ENCODE results near the gene ELP1.
"Not testable (repeated sequence)": the region's sequence is repeated elsewhere in the genome, so short reads cannot be mapped to it uniquely, and the experiment has no call there.

ELP1 gene

DNA sequence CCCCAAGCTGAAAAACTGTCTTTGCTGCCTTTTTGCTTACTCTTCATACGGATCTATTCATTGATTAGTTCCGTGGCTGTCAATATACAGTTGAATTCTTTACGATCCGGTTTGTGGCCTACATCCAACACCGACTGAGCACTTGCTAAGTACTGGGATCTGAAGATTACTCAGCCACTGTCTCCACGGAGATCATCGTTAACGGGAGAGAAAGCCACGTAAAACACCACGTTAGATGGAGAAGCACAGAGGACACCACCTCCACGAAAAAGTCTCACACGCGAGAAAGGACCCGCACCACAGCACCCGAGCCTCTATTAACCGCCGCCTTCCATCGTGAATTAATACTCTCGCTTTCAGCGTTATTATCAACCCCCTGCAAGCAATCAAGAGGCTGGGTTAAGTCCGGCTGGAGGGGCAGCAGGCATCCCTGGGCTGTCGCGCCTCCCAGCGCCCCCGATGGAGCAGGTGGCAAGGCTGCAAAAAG, 650 bp downstream of the ELP1 start:
- DNase-seq (ENCODE audit: low read depth in 2 of 2): no peak

DNA sequence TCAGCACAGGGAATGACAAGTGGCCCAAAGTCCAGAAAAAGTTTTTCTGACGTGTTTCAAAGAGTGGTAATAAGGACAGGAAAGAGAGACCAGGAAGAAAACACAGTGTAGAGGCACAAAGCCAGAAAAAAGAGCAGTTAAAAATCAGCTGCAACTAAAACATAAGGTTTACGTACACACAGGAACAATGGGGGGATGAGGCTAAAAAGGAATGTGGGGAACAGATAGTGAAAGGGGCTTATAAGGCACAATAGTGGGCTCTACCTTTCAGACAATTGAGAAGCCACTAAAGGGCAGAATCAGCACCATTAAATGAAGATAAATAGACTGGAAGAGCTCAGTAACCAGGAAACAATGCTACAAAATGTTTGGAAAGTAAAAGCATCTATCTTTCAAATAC, 5.5 kb downstream of the ELP1 start:
- no peak for DNase-seq (ENCODE audit: low read depth in 2 of 2)

DNA sequence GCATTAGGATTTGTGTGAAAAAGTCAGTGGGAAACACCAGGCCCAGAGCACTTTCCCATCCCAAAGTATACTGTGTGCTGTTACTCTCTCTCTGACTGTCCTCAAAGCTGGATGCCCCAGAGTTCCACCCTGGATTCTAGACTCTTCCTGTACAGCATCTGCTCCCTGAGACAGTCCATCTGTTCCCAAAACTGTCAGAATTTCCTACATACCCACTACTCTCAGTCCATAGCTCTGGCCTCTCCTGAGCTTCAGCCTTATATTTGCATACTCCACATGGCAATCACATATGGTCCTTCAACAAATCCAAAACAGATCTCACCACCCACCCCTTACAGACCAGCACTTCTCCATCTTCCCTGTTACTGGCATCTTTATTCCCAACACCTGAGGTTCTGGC, 9.5 kb downstream of the ELP1 start:
- no peak for DNase-seq (ENCODE audit: low read depth in 2 of 2)

DNA sequence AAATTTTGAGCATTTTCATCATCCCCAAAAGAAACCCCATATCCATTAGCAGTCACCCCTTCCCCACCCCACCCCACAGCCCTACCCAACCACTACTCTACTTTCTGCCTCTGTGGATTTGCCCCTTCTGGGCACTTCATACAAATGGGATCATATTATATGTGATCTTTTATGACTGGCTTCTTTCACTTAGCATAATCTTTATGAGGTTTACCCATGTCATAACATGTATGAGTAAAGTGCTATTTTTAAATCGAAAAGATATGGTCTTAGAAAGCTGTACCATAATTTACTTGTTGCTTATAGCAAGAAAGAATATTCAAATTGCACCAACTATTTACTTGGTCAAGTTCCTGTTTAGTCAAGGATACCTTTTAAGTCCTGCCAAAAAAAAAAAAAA, 12.7 kb downstream of the ELP1 start:
- DNase-seq (ENCODE audit: low read depth in 2 of 2): no peak

DNA sequence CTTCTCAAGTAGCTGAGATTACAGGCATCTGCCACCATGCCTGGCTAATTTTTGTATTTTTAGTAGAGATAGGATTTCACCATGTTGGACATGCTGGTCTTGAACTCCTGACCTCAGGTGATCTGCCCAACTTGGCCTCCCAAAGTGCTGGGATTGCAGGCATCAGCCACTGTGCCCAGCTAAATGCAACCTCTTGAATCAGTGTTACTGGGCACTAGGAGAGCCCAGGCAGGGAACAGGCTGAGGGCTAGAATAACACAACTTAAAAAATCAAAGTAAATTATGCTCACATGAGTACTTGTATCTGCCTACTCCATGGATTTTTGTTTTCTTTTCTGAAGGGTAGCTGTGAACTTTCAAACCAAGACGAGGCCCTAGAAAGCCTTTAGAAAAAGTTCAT, 13.5 kb downstream of the ELP1 start:
- DNase-seq (ENCODE audit: low read depth in 2 of 2): not testable (repeated sequence)

DNA sequence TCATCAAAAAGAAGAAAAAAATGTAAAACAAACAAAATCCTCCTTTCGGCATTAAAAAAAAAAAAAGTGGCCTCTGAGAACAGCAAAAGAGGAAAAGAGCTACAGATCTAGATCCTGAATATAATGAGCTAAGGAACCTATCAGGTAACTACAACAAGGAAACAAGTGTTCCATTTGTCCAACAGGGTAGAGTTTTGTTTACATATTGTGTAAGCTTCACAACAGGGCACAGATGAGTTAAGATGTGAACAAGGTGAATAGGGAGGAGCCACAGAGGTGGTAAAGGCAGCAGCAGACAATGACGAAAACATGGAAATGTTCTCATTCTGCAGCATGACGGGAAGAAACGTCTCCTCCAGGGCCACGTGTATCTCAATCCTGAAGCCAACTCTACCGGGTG, 14.4 kb downstream of the ELP1 start:
- no peak for DNase-seq (ENCODE audit: low read depth in 2 of 2)

DNA sequence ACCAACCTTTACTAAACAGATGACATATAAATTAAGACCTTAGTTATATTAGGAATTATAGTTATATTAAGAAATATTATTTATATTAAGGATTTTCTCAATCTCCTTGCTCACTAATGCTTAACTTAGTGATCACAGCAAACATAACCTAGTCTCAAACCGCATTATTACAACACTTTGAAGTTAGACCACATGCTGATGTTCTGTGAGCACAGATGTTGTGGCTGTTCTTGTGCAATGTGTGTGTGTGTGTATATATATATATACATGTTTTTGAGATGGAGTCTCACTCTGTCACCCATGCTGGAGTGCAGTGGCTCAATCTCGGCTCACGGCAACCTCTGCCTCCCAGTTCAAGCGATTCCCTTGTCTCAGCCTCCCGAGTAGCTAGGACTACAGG, 20.5 kb downstream of the ELP1 start:
- no peak for DNase-seq (ENCODE audit: low read depth in 2 of 2)

DNA sequence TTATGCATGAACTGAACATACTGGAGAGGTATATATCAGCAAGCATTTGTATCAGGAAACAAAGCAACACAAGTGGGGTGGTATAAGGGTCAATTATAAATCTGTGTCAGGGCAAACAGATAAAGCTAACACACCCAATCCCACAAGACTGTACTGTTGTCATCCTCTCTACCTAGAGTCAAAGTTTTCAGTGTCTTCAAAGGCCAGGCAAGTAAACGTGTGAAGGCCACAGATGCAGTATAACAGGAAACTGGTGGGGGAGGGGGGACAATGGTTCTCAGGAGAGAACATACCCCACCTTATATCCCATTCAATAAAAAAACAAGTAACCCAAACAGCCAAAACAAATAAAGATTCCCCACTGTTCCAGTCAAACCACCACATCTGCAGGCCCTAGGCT, 22.1 kb downstream of the ELP1 start:
- no peak for DNase-seq (ENCODE audit: low read depth in 2 of 2)

DNA sequence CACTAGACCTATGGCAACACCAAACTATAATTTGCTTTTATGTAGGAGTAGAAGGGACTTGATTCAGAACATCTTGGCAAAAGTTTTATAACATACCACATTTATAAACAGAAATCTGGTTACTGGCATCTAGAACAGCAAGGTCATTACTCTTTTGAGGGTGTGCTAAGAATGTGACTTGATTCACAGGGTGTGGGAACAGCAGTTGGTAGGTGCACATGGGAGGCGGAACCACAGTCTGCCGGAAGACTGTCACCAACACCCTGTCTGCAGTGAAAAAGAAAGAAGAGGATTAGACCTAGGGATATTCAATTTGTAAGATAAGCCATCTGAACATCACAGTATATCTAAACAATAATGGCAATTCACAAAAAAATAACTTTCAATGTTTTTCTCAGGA, 23.0 kb downstream of the ELP1 start:
- DNase-seq (ENCODE audit: low read depth in 2 of 2): no peak

DNA sequence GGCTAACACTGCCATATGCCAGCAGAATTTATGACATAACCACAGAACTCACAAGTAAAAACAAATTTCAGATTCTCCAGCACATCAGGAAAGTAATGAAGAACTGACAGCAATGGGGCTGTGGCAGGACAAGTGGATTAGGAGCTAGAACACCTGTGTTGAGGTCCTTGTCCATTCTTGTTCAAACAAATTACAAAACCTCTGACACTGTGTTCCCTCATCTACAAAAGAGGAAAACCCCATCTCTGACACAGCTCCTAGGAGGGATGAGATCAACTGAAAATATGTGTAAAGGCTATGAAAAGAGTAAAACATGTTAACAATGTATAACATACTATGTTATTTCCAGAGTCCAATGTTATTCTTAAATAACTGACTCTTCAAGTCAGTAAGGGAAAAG, 23.5 kb downstream of the ELP1 start:
- DNase-seq (ENCODE audit: low read depth in 2 of 2): no peak

DNA sequence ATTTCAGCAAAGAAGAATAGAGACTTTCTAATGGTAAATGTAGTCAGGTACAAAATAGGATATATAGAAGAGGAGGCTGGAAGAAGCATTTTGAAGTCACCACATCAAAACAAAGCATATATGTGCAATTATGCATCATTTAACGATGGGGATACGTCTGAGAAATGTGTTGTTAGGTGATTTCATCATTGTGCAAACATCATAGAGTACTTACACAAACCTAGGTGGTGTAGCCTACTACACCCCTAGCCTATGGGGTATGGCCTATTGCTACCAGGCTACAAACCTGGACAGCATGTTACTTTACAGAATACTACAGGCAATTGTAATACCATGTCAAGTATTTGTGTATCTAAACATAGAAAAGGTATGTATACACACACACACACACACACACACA, 28.4 kb downstream of the ELP1 start:
- no peak for DNase-seq (ENCODE audit: low read depth in 2 of 2)

DNA sequence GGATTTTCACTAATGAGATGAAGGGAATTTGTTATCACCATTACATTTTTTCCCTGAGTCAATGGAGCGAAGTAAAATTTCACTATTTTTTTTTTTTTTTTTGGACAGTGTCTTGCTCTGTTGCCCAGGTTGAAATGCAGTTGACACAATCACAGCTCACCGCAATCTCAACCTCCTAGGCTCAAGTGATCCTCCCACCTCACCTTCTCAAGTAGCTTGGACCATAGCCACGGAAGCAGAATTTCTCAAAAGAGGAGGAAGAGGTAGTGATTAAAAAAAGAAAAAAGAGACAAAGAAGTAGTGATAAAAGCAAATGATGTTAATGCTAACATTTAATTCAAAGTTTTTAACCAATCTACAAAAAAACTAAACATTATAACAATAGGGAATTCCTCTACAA, 29.8 kb downstream of the ELP1 start:
- no peak for DNase-seq (ENCODE audit: low read depth in 2 of 2)

DNA sequence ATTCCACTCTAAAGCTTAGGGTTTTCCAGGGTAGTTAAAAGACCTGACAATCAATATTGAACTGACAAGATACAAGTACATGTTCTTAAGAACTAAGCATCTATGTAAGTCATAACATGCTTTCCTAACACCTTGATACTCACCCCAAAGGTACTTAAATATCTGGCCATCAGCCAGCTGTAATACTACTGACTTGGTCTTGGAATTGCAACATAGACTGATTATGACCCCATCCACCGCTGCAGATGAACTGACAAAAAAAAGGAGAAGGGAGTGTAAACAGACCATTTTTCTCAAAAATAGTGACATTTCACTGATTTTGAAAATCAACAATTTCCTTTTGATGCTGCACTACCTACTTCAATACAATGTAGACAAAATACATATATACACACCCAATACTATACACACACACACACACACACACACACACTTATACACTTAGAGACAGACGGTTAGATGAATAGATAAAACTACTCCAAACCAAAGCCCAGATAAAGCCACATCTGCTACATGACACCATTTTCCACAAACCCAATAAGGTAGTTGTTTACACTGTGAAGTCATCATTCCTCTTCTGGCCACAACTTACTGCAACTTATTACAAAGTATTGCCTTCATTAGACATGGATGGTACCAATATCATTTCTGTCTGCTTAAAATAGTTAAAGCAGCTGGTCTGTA, 30.4 kb downstream of the ELP1 start:
- no peak for DNase-seq (ENCODE audit: low read depth in 2 of 2)

DNA sequence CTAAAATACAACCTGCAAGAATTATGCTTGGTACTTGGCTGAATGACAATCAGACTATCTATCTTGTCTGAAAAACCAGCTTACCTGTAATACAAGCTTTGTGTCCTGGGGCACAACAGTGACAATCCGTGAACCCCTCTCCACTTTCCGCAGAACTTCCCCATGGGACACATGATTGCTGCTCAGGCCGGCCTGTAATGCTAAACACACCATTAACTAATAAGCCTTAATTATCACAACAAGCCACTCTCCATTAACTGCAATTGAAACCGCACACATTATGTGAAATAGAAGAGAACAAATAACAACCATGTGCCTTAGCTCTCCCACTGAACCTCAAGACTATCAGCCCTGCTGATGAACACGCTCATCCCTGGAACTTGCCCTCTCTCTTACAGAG, 33.7 kb downstream of the ELP1 start:
- no peak for DNase-seq (ENCODE audit: low read depth in 2 of 2)

DNA sequence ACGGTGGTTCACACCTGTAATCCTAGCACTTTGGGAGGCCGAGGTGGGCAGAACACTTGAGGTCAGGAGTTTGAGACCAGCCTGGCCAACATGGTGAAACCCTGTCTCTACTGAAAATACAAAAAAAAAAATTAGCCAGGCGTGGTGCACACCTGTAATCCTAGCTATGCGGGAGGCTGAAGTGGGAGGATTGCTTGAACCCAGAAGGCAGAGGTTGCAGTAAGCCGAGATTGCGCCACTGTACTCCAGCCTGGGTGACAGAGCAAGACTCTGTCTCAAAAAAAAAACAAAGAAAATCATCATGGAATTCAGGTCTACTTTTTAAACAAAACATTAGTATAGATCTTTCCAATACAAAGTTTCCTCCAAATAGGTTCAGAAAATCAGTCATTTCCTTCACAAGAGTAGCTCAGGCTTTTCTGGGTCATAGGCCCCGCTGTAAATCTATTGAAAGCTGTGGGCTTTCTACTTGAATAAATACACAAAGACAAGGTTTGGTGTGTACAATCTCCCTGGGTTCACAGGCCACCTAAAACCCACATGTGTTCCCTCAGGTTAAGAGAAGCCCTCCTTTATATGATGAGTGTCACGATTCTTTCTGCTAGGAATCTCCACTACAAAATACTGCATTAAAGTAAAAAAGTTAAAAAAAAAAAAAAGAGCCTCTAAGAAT, 34.8 kb downstream of the ELP1 start:
- not testable (repeated sequence) for DNase-seq (ENCODE audit: low read depth in 2 of 2)

DNA sequence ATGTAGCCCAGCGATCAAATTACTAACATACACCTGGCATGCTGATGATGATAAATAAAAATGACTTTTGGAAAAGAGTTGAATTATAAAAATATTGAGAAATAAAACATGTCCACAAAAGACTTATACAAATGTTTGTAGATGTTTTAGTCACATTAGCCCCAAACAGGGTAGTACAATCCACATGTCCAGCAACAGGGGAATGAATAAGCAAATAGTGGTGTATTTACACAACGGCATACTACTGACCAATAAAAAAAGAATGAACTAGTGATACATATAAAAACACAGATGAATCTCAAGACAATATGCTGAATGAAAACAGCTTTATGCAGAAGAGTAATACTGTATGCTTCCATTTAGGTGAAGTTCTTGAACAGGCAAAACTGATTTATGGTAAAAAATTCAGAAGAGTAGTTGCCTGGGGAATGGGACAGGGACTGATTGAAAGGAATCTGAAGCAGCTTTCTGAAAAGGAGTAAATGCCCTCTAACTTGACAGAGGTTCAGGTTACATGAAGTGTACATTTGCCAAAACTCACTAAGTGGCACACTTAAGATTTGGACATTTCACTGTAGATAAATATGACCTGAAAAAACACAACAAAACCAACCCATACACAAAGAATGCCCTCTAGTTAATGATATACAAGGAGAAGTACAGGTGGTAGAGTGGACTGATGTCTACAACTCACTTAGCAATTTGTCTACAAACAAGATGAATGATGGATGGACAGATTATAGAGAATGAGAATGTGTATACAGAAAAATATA, 36.4 kb downstream of the ELP1 start:
- DNase-seq (ENCODE audit: low read depth in 2 of 2): no peak

DNA sequence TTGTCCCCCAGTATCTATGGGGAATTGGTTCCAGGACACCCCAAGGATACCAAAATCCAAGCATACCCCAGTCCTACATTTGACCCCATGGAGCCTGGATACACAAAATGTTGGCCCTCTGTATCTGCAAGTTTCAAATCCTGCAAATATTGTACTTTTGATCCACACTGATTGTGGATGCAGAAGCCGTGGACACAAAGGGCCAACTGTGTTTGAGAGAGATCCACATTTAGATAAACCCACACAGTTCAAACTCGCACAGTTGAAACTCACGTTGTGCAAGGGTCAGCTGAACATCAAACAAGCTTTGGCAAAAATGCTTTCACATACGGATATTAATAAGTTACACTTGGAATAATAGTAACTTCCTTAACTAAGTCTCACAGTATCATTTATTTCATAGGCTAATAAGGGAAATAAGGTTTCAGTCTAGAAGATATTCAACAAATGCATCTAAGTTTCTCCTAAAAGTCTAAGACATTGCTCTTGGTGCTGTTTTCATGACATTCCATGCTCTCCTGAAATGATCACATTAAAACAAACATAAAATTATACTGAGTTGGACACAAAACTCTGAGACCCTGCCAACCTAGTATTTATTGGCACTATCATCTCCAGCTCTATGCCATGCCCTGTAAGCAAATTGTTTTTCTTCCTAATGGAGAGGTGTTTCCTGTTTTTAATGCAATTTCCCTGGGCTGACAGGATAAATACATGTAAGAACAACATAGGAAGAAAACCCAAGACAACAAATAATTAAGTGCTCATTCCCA, 39.5 kb downstream of the ELP1 start:
- no peak for DNase-seq (ENCODE audit: low read depth in 2 of 2)

DNA sequence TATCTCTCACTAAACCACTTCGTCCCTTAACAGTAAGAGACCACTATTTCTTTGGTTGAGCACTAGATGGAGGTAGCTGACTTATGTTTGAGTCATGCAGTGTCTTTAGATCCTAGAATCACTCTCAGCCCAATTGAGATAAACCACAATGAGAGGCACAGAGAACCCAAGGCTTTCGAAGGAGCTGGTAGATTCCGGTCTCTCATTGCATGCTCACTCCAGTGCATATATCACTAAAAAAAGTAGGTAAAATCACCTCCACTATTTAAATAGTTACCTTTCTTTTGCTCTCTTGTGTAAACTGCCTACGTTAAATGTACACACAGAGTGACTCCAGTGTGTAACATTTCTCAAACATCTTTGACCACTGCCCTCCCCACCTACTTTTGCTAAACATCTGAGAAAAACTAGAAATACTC, 44.3 kb downstream of the ELP1 start:
- DNase-seq (ENCODE audit: low read depth in 2 of 2): no peak

DNA sequence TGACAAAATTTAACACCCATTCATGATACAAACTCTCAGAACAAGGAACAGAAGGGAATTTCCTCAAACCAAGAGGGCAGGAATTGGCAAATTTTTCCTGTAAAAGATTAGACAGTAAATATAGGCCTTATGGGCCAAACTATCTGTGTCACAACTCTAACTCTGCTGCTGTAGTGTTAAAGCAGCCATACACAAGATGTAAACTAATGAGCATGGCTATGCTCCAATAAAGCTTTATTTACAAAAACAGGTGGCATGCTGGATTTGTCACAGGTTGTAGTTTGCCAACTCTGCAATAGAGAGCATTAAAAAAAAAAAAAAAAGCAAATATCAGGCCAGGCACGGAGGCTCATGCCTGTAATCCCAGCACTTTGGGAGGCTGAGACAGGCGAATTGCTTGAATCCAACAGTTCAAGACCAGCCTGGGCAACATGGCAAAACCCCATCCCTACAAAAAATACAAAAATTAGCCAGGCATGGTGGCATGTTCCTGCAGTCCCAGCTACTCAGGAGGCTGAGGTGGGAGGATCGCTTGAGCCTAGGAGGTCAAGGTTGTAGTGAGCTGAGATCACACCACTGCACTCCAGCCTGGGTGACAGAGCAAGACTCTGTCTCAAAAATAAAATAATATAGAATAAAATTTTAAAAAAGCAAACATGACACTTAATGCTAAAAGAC, 47.2 kb downstream of the ELP1 start:
- not testable (repeated sequence) for DNase-seq (ENCODE audit: low read depth in 2 of 2)

DNA sequence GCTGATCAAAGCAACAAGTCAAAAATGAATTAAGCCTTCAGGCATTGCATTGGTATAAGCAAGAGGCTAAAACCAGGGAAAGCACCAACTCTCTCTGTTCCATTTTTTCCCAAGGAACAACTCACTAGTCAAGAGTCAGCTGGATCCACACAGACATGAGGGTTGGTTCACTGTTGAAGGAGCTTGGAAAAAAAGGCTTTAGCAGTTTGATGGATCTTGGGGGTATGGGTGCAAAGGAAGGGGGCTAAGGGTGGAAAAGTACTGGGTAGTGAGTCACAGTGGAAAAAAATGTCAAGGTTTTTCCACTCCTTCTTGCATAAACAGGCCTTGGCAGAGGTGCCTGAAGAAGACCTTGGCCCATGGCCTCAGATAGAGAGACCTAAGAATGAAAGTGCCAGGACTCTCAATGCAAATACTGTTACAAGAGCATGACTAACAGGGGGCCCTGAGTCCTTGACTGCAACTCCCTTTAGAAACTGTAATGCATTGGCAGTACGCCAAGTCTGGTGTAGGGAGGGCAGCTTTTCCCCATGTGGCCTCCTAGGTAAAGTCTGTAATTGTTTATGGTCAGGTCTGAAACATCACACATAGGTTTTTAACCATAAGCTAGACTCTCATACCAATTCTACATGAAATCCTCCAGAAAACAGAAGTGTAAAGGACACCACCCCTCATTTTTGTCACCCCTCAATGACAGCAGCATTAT, 48.1 kb downstream of the ELP1 start:
- no peak for DNase-seq (ENCODE audit: low read depth in 2 of 2)

DNA sequence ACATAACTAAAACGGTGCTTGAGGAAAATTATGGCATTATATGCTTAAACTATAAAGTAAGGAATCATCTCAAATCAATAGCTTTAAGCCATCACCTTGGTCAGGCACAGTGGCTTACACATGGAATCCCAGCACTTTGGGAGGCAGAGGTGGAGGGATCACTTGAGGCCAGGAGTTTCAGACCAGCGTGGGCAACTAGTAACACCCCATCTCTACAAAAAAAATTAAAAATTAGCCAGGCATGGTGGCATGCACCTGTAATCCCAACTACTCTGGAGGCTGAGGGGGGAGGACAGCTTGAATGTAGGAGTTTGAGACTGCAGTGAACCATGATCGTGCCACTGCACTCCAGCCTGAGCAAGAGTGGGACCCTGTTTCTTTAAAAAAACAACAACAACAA, 49.2 kb downstream of the ELP1 start:
- no peak for DNase-seq (ENCODE audit: low read depth in 2 of 2)
